Naive B cell (primary cell): Measurements from ENCODE around the gene KCTD20. TPM values are rescaled to one million over a fixed set of nuclear protein-coding genes. Genes with fewer than 3 reads are reported as not detected.
"Not testable (repeated sequence)": the region's sequence is repeated elsewhere in the genome, so short reads cannot be mapped to it uniquely, and the experiment has no call there.

Source experiments
- ATAC-seq, 2 donors: fragments of 150-1000 bp; cut with Tn5 transposase; 2 replicates each; pipeline ENCODE4 v1.10.0; 2021; ENCODE audit warnings: low read depth in 2 of 2, mild to moderate bottlenecking in 2 of 2, moderate library complexity in 2 of 2
- DNase-seq: peaks from one replicate; pipeline ENCODE4 v3.0.0; 2022
- H3K27ac Mint-ChIP-seq, 6 donors: one replicate each; pipeline ENCODE4 v1.8.0; 2020 to 2022; ENCODE audit warnings: mild to moderate bottlenecking in 6 of 6, mixed read lengths in 6 of 6, moderate library complexity in 5 of 6, inconsistent platforms in 2 of 6
- H3K27me3 Mint-ChIP-seq, 3 donors: one replicate each; pipeline ENCODE4 v1.8.0; 2021 to 2022; ENCODE audit warnings: mixed read lengths in 3 of 3, mild to moderate bottlenecking in 1 of 3
- H3K36me3 Mint-ChIP-seq, 2 donors: one replicate each; pipeline ENCODE4 v1.8.0; 2020 to 2022; ENCODE audit warnings: mixed read lengths in 2 of 2, inconsistent platforms in 1 of 2, mild to moderate bottlenecking in 1 of 2
- H3K4me1 Mint-ChIP-seq, 3 donors: one replicate each; pipeline ENCODE4 v1.8.0; 2020 to 2022; ENCODE audit warnings: mixed read lengths in 3 of 3, inconsistent platforms in 1 of 3, mild to moderate bottlenecking in 1 of 3, moderate library complexity in 1 of 3
- H3K4me3 Mint-ChIP-seq, 8 donors: one replicate each; pipeline ENCODE4 v1.8.0; 2020 to 2022; ENCODE audit warnings: mild to moderate bottlenecking in 8 of 8, mixed read lengths in 8 of 8, moderate library complexity in 8 of 8, inconsistent platforms in 2 of 8
- H3K9me3 Mint-ChIP-seq, 7 donors: one replicate each; pipeline ENCODE4 v1.8.0; 2020 to 2022; ENCODE audit warnings: mixed read lengths in 7 of 7, mild to moderate bottlenecking in 5 of 7, inconsistent platforms in 2 of 7, moderate library complexity in 1 of 7
- polyA plus RNA-seq, 6 donors: library from polyadenylated mRNA; unstranded; fragments of 300-500 nt; fragmentation: Illumina TruSeq; gene quantifications; one replicate each; pipeline ENCODE4 v1.2.3, GENCODE V29; 2021; ENCODE audit warnings: low read depth in 6 of 6

Gene KCTD20
- polyA plus RNA-seq, 6 donors from 2014 or later = 44.3 to 57.7 (median 52.0) TPM

- DNase-seq (no peak), ATAC-seq (no peak)
- Mint-ChIP-seq H3K4me1 (peaks cover 28 to 34% (median 31%) of the 10 kb centered on the region in 3 donors), H3K4me3 (no peak overlapping the region), H3K27ac (no peak overlapping the region), H3K36me3 (no peaks in the 10 kb centered on the region), H3K9me3 (no peaks in the 10 kb centered on the region), H3K27me3 (no peaks in the 10 kb centered on the region)
Measured at GRCh38 chr6:36459501-36459900, 16.7 kb downstream of the KCTD20 start.

- Mint-ChIP-seq H3K9me3 (no peaks in the 10 kb centered on the region), H3K4me1 (peaks cover 30 to 42% (median 34%) of the 10 kb centered on the region in 3 donors), H3K36me3 (no peaks in the 10 kb centered on the region), H3K27ac (no peak overlapping the region), H3K4me3 (no peak overlapping the region), H3K27me3 (no peaks in the 10 kb centered on the region)
- no peak for ATAC-seq
- no peak for DNase-seq
Measured at GRCh38 chr6:36460916-36461315, 18.1 kb downstream of the KCTD20 start.

GRCh38 chr6:36461646-36462045 lies 18.8 kb downstream of the KCTD20 start:
- H3K27me3 Mint-ChIP-seq = no peaks in the 10 kb centered on the region
- no peak for ATAC-seq
- no peaks in the 10 kb centered on the region for H3K9me3 Mint-ChIP-seq
- H3K36me3 Mint-ChIP-seq = no peaks in the 10 kb centered on the region
- peak overlapping the region in 1 of 6 donors; percentile 13 for H3K27ac Mint-ChIP-seq
- H3K4me3 Mint-ChIP-seq = no peak overlapping the region
- DNase-seq = no peak
- peaks cover 30 to 43% (median 34%) of the 10 kb centered on the region in 3 donors for H3K4me1 Mint-ChIP-seq

GRCh38 chr6:36463676-36464075 lies 20.9 kb downstream of the KCTD20 start:
- no peak for DNase-seq
- no peak for ATAC-seq
- Mint-ChIP-seq H3K27me3 (no peaks in the 10 kb centered on the region), H3K36me3 (no peaks in the 10 kb centered on the region), H3K4me3 (no peak overlapping the region), H3K9me3 (no peaks in the 10 kb centered on the region), H3K4me1 (peaks cover 26 to 36% (median 29%) of the 10 kb centered on the region in 3 donors), H3K27ac (peak overlapping the region in 2 of 6 donors; percentile 16 to 51)

GRCh38 chr6:36464233-36464632 lies 21.4 kb downstream of the KCTD20 start:
- DNase-seq = no peak
- Mint-ChIP-seq H3K4me3 (no peak overlapping the region), H3K27me3 (no peaks in the 10 kb centered on the region), H3K4me1 (peaks cover 30 to 41% (median 32%) of the 10 kb centered on the region in 3 donors), H3K27ac (peak overlapping the region in 2 of 6 donors; percentile 51 to 53), H3K36me3 (no peaks in the 10 kb centered on the region), H3K9me3 (no peaks in the 10 kb centered on the region)
- no peak for ATAC-seq

- Mint-ChIP-seq H3K4me1 (peaks cover 22 to 28% (median 22%) of the 10 kb centered on the region in 3 donors), H3K4me3 (no peak overlapping the region), H3K36me3 (no peaks in the 10 kb centered on the region), H3K27ac (no peak overlapping the region), H3K27me3 (no peaks in the 10 kb centered on the region), H3K9me3 (no peaks in the 10 kb centered on the region)
- DNase-seq (no peak), ATAC-seq (no peak)
Measured at GRCh38 chr6:36467625-36468024, 24.8 kb downstream of the KCTD20 start.

GRCh38 chr6:36469148-36469661 lies 26.4 kb downstream of the KCTD20 start:
- H3K4me1 Mint-ChIP-seq = peaks cover 13 to 21% (median 15%) of the 10 kb centered on the region in 3 donors
- DNase-seq (no peak), ATAC-seq (no peak)
- H3K27ac Mint-ChIP-seq = peak overlapping the region in 3 of 6 donors; percentile 12 to 47 (median 27)
- H3K27me3 Mint-ChIP-seq = no peaks in the 10 kb centered on the region
- H3K9me3 Mint-ChIP-seq = no peaks in the 10 kb centered on the region
- H3K36me3 Mint-ChIP-seq = no peaks in the 10 kb centered on the region
- peak overlapping the region in 1 of 8 donors; percentile 17 for H3K4me3 Mint-ChIP-seq

- Mint-ChIP-seq H3K36me3 (no peaks in the 10 kb centered on the region), H3K27ac (peak overlapping the region in 3 of 6 donors; percentile 27 to 30 (median 29)), H3K9me3 (no peaks in the 10 kb centered on the region), H3K4me1 (peaks cover 7 to 13% (median 10%) of the 10 kb centered on the region in 3 donors), H3K27me3 (no peaks in the 10 kb centered on the region), H3K4me3 (no peak overlapping the region)
- DNase-seq (no peak), ATAC-seq (no peak)
Measured at GRCh38 chr6:36469946-36470345, 27.1 kb downstream of the KCTD20 start.

- no peaks in the 10 kb centered on the region for H3K27me3 Mint-ChIP-seq
- H3K9me3 Mint-ChIP-seq = no peaks in the 10 kb centered on the region
- ATAC-seq (no peak), DNase-seq (no peak)
- no peak overlapping the region for H3K4me3 Mint-ChIP-seq
- peaks cover 12 to 21% of the 10 kb centered on the region in 2 donors for H3K36me3 Mint-ChIP-seq
- peak overlapping the region in 1 of 6 donors; percentile 39 for H3K27ac Mint-ChIP-seq
- H3K4me1 Mint-ChIP-seq = peaks cover 0 to 6% (median 6%) of the 10 kb centered on the region in 3 donors
Measured at GRCh38 chr6:36478051-36478526, 35.3 kb downstream of the KCTD20 start.

GRCh38 chr6:36479256-36479655 lies 36.5 kb downstream of the KCTD20 start:
- peaks cover 12 to 21% of the 10 kb centered on the region in 2 donors for H3K36me3 Mint-ChIP-seq
- peaks cover 0 to 6% (median 6%) of the 10 kb centered on the region in 3 donors for H3K4me1 Mint-ChIP-seq
- DNase-seq (no peak), ATAC-seq (no peak)
- H3K4me3 Mint-ChIP-seq = no peak overlapping the region
- no peaks in the 10 kb centered on the region for H3K27me3 Mint-ChIP-seq
- no peaks in the 10 kb centered on the region for H3K9me3 Mint-ChIP-seq
- peak overlapping the region in 3 of 6 donors; percentile 39 to 66 (median 63) for H3K27ac Mint-ChIP-seq

GRCh38 chr6:36483326-36483725 lies 40.5 kb downstream of the KCTD20 start:
- not testable (repeated sequence) for H3K9me3 Mint-ChIP-seq, ATAC-seq, H3K4me3 Mint-ChIP-seq, H3K4me1 Mint-ChIP-seq, DNase-seq, H3K27me3 Mint-ChIP-seq
- peak overlapping the region in 1 of 6 donors; percentile 15 for H3K27ac Mint-ChIP-seq
- H3K36me3 Mint-ChIP-seq = peaks cover 26 to 39% of the 10 kb centered on the region in 2 donors

- no peaks in the 10 kb centered on the region for H3K27me3 Mint-ChIP-seq
- peaks cover 0 to 5% (median 0%) of the 10 kb centered on the region in 3 donors for H3K4me1 Mint-ChIP-seq
- ATAC-seq (no peak), DNase-seq (no peak)
- H3K9me3 Mint-ChIP-seq = no peaks in the 10 kb centered on the region
- H3K27ac Mint-ChIP-seq = peak overlapping the region in 4 of 6 donors; percentile 1 to 92 (median 52)
- H3K4me3 Mint-ChIP-seq = peak overlapping the region in 1 of 8 donors; percentile 16
- peaks cover 26 to 34% of the 10 kb centered on the region in 2 donors for H3K36me3 Mint-ChIP-seq
Measured at GRCh38 chr6:36484736-36485135, 41.9 kb downstream of the KCTD20 start.

GRCh38 chr6:36487698-36488097 lies 44.9 kb downstream of the KCTD20 start:
- H3K9me3 Mint-ChIP-seq = no peaks in the 10 kb centered on the region
- DNase-seq = no peak
- peaks cover 0 to 5% (median 0%) of the 10 kb centered on the region in 3 donors for H3K4me1 Mint-ChIP-seq
- no peak for ATAC-seq
- H3K4me3 Mint-ChIP-seq = no peak overlapping the region
- H3K27me3 Mint-ChIP-seq = no peaks in the 10 kb centered on the region
- H3K27ac Mint-ChIP-seq = no peak overlapping the region
- H3K36me3 Mint-ChIP-seq = peaks cover 14 to 21% of the 10 kb centered on the region in 2 donors

GRCh38 chr6:36488221-36488620 lies 45.4 kb downstream of the KCTD20 start:
- Mint-ChIP-seq H3K4me3 (no peak overlapping the region), H3K4me1 (peaks cover 0 to 5% (median 0%) of the 10 kb centered on the region in 3 donors), H3K9me3 (no peaks in the 10 kb centered on the region), H3K27me3 (no peaks in the 10 kb centered on the region), H3K27ac (no peak overlapping the region), H3K36me3 (peaks cover 14 to 21% of the 10 kb centered on the region in 2 donors)
- ATAC-seq = no peak
- DNase-seq = no peak
